Stimulated activated CD8-positive, alpha-beta memory T cell treated with anti-CD3 and anti-CD28 coated beads, Interleukin-7, amount 100 ng/mL, for 4 hours (primary cell): ENCODE data around the gene ALDH4A1.

Experiments used
- DNase-seq, 2 donors: peaks; one replicate each; pipeline ENCODE4 v3.0.0-alpha.2; 2020; ENCODE audit warnings: low read depth in 2 of 2

Gene ALDH4A1

DNA sequence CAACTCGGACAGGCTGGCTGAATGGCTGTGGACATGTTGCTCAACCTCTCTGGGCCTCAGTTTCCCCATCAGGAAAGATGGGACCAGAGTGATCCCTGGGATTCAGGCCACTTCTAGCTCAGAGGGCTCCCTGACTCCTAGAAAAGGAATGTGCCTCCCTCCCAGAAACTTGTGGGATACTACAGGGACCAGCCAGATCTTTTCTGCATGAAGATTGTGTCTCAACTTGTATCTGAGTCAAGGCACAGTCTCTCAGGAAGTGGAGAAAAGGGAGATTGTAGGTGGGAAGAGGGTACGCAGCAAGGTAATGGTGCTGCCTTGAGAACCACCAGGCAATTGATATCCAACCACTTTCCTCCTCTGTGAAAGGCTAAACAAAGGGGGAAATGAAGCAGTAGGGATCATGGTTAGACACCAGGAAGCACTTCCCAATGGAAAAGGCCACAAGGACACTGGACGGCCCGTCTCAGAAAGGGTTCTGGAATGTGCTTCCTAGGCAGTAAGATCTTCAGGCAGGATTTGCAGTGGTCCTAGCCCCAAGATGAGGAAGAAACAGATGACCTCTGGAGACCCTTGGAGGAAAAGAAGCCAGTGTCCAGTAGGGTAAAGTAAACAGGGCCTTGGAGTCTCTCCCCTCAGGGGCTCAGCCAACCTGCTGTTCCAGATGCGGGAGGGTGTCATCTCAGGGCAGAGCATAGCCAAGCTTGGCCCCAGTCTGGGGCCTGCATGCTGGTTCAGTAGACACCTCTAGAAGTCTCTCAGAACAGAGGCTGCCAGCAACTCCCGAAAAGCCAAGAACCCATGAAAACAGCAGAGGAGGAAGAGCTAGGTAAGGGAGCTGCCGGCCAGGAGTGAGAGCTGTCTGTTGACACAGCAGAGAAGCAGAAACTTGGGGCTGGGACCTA lies 37.3 kb upstream of the ALDH4A1 start:
- DNase-seq: no peak

DNA sequence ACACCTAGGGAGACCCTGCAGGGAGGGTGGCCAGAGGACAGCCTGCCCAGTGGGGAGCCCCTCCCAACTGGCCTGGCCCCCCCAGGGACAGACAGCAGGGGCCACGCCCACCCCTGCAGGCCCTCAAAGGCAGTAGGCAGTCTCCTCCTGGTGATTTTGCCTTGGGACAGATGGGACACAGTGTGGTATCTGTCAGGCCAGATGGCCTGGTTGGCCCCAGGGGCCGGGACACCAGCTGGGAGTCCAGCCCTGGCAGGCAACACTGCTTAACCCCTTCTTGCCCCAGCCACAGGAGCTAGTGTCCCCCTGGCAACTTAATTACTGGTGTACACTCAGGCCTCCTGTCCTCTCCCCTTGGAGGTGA lies 36.3 kb upstream of the ALDH4A1 start:
- no peak for DNase-seq

GRCh38 chr1:18938008-18938706 lies 35.8 kb upstream of the ALDH4A1 start:
- DNase-seq: no peak

DNA sequence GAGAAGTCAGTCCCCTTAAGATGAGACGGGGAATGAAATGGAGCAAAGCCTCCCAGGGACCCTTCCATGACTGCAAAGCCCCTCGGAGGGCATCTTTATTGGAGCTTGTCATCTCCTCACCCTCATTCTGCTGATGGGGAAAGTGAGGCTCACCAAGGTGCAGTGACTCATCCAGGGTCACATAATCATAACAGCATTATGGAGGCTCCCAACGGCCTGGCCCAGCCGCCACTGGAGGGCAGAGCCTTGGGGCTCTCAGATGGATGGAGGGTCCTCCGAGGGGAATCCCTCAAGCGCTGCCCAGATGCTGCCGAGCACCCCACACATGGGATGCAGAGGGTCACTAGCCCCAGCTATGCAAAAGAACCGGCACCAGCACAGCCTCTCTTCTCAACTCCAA lies 35.2 kb upstream of the ALDH4A1 start:
- DNase-seq: no peak

- no peak for DNase-seq
These were observed 34.6 kb upstream of the ALDH4A1 start for GRCh38 chr1:18936814-18937481.

DNA sequence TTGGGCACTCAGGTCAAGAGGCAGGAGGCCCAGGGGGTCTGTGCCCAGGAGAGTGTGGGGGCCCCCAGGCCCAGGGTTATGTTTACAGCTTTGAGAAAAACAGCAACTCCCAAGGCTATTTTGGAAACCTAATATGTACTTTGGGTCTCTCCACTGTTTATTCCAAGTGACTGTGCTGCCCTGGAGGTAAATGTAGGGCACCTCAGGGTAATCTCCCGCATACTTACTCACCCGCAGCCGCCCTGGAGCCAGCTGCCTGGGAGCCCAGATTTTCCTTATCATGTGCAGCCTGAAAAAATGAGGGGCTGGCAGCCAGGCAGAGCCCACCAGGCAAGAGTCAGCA lies 34.1 kb upstream of the ALDH4A1 start:
- no peak for DNase-seq

- DNase-seq: no peak
These were observed 32.0 kb upstream of the ALDH4A1 start for GRCh38 chr1:18934205-18935000.

GRCh38 chr1:18932879-18933278 lies 30.5 kb upstream of the ALDH4A1 start:
- DNase-seq: no peak

GRCh38 chr1:18932387-18932786 lies 30.0 kb upstream of the ALDH4A1 start:
- no peak for DNase-seq

GRCh38 chr1:18931730-18932129 lies 29.4 kb upstream of the ALDH4A1 start:
- no peak for DNase-seq

DNA sequence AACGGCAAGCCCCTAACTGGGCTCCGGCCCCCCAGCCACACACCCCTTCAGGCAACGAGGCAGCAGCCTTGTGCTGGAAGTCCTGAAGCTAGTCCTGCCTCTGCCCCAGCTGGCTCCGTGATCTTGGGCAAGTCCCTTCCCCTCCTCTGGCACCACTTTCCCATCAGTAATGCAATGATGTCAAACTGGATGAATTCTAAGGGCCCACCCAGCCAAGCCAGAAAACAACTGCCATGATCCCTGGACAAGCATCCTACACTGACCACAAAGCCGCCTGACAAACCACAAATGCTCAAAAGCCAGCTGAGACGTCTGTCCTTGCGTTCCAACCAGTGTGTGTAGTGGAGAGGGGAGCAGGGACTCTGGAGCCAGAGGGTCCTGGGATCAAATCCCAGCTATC lies 27.3 kb upstream of the ALDH4A1 start:
- DNase-seq: no peak

DNA sequence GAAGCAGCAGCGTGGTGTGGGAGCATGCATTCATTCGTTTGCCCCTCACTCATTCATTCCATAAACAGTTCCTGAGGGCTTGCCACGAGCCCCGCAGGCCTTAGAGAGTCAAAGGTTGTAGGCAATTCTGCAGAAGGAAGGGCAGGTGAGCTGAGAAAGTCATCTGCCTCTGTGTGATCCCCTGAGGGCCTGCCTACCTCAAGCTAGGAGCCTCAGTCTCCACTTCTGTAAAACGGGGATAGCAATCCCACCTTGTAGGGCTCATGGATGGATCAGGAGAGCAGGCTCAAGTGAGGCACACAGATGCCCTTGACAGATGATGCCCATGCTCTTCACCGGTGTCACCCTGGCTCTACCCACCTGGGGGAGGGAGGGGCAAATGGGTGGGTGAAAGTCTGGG lies 26.6 kb upstream of the ALDH4A1 start:
- DNase-seq: no peak

DNA sequence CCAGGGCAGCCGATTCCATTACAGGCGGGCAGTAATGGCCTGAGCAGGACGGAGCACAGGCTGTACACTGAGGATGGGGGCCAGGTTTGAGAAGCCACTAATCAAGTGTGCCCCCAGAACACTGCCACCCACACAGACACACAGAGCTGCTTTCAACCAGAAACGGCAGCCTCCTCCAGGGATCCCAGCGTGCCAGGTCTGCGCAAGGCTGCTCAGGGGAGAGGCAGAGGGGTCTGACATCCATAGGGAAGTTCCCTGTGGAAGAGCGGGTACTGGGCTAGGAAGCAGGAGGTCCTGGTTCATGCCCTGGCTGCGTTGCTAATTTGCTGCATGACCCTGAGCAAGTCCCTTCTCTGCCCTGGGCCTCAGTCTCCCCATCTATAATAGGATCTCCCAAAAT lies 26.1 kb upstream of the ALDH4A1 start:
- no peak for DNase-seq

DNA sequence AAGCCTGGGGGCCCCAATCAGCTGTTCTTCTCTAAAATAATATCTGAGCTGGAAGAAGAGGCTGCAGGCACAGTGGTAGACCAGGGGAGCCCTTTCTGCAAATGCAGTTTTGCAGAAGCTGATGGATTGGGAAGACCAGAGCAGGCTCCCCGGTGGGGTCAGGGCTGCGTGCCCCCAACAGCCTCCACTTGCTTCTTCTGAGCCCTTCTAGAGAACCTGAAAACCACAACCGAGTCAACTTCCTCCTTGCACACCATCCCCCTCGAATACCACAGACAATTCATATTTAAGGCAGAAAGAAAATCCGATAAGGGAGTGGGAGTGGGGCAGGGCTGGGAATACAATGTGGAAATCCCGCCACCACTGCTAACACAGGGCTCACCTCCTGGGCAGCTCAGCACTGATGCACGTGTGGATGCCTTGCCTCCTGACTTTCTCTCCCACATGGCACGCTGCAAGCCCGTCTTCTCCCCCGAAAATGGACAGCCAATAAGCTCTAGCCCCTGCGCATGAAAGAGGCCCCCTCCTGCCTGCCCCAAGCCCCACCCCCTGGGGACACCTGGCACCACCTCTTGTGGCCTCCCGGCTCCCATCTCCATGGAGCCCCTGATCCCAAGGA lies 25.4 kb upstream of the ALDH4A1 start:
- DNase-seq: peak in 1 of 2 donors; percentile 28

DNA sequence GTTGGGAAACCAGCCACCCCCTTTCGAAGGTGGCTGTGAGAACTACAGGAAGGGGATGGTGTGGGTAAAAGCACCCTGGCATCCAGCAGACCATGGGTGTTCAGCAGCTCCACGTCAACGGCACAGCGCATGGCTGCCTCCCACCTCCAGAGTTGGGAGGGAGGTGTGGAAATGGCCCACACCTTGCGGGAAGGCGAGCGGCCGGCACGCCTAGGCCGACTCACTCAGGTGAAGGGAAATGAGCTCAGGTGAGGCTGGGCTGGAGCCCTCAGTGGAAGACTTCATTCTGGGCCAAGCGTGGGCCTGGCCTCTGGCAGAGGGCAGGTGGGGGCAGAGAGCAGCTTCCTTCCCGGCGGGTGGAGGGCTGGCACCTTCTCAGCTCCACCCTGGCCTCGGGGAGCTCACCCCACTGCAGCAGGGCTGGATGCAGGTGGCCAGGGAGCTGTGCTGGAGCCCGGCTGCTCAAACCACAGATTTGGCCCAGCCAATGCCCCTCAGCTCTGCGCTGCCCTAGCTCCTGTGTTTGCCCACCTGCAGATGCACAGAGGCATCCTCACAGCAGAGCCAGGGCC lies 24.8 kb upstream of the ALDH4A1 start:
- peak in 1 of 2 donors; percentile 20 for DNase-seq

- DNase-seq: peak; percentile 81 to 86
These were observed 24.1 kb upstream of the ALDH4A1 start for GRCh38 chr1:18926315-18927081.

GRCh38 chr1:18925279-18925678 lies 22.9 kb upstream of the ALDH4A1 start:
- DNase-seq: no peak

DNA sequence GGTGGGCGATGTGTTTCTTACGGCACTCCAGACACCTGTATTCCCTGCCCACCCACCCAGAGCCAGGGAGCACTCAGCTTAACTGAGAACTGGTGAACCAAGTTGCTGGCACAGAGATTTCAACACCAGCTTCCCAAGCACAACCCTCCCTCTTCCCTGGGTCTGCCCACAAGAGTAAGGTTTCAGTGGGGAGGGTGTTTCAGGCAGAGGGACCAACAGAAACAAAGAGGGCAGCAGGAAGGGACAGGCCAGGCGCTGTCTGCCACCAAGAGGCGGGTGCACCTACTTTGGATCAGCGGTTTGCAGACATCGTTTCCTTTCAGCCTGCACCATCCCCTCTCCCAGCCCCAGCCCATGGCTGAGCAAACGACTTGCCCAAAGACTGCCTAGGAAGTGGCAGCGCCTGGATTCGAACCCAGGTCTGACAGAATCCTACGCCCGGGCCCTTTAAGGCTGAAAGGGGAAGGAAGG lies 21.9 kb upstream of the ALDH4A1 start:
- DNase-seq: no peak

DNA sequence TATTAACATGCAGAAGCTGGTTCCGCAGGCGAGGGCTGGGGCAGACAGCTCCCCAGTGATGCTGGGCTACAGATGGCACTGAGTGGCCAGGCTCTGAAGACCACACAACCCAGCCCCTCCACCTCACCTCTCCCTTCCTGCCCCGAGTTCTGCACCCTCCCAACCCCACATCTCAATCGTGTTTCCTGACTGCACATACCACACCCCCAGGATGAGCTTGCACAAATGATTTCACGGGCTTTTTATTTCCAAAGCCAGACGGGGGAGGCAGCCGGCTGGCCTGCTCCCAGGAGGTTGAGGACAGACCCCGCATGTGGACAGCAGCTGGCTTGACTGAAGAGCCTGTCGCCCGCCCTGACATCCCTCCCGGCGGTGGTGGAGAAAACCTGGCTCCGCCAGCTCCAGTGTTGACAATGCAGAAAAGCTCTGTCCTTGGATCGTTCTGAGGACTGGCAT lies 21.4 kb upstream of the ALDH4A1 start:
- DNase-seq: no peak
